ENCODE results near the gene SPOCK1. TPM values are rescaled to one million over a fixed set of nuclear protein-coding genes. Genes with fewer than 3 reads are reported as not detected.

SPOCK1 gene
- polyA plus RNA-seq, 1 experiment, result 304 TPM

DNA sequence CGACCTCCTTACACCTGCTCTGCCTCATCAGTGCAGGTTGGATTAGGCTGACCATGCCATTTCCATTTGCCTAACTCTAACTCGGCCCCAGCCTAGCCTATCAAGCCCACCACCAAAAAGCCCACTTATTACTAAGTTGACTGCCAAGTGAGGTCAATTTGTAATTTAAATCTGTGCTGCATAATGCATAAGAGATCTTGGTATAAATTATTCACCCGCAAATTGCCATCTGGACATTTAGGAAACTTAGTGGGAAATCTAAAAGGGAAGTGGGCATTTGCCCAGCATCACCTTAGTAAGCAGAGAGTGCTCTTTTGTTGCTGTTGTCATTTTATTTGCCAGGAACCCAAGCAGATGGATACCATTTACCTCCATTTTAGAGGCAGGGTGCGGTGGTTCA lies 143.0 kb downstream of the SPOCK1 start:
- DNase-seq (ENCODE audit: low read depth), result no peak
- CTCF ChIA-PET, result interaction anchor here (1.5 kb wide), 2 partner anchors 10 to 11 kb away, joined by 4 to 6 read pairs; no protein-coding TSS in a partner anchor
- POLR2A ChIA-PET, result no interaction called here
- Histone ChIP-seq H3K27me3 (ENCODE audit: control insufficient read depth, insufficient read depth, low read length) (no peaks in the 10 kb centered on the region), H3K4me3 (ENCODE audit: low read depth, low read length) (no peak overlapping the region), H3K36me3 (ENCODE audit: control insufficient read depth, insufficient read depth, low read length) (no peaks in the 10 kb centered on the region)
- TF ChIP-seq, protein P1, sequence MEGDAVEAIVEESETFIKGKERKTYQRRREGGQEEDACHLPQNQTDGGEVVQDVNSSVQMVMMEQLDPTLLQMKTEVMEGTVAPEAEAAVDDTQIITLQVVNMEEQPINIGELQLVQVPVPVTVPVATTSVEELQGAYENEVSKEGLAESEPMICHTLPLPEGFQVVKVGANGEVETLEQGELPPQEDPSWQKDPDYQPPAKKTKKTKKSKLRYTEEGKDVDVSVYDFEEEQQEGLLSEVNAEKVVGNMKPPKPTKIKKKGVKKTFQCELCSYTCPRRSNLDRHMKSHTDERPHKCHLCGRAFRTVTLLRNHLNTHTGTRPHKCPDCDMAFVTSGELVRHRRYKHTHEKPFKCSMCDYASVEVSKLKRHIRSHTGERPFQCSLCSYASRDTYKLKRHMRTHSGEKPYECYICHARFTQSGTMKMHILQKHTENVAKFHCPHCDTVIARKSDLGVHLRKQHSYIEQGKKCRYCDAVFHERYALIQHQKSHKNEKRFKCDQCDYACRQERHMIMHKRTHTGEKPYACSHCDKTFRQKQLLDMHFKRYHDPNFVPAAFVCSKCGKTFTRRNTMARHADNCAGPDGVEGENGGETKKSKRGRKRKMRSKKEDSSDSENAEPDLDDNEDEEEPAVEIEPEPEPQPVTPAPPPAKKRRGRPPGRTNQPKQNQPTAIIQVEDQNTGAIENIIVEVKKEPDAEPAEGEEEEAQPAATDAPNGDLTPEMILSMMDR (IDR thresholded peaks at IDR 0.05; ENCODE audit: insufficient read depth, low read depth, low read length), result no peak

DNA sequence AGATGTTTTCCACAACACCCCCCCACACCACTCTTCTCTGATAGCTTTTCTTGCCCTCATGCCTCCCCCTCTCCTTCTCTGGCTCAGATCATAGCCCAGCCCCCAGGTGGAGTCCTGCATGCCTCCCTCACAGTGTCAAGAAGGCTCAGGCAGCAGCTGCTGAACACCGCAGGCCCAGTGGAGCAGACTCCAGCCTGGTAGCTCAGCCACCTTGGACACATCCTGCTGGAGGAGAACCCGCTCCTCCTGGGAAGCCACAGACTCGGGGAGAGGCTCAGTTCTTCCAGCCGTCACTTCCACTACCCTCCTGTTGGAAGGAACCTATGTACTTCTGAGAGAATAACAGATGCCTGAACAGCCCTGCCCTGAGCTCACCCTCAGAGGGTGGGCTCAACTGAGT lies 143.4 kb downstream of the SPOCK1 start:
- TF ChIP-seq, protein P1 (IDR thresholded peaks at IDR 0.05; ENCODE audit: insufficient read depth, low read depth, low read length), result no peak
- no peak for DNase-seq (ENCODE audit: low read depth)
- no peaks in the 10 kb centered on the region for H3K36me3 ChIP-seq (ENCODE audit: control insufficient read depth, insufficient read depth, low read length)
- H3K27me3 ChIP-seq (ENCODE audit: control insufficient read depth, insufficient read depth, low read length), result no peaks in the 10 kb centered on the region
- POLR2A ChIA-PET, result no interaction called here
- no peak overlapping the region for H3K4me3 ChIP-seq (ENCODE audit: low read depth, low read length)
- CTCF ChIA-PET, result interaction anchor here (1.5 kb wide), 1 partner anchor 10 kb away, joined by 6 read pairs; no protein-coding TSS in a partner anchor

DNA sequence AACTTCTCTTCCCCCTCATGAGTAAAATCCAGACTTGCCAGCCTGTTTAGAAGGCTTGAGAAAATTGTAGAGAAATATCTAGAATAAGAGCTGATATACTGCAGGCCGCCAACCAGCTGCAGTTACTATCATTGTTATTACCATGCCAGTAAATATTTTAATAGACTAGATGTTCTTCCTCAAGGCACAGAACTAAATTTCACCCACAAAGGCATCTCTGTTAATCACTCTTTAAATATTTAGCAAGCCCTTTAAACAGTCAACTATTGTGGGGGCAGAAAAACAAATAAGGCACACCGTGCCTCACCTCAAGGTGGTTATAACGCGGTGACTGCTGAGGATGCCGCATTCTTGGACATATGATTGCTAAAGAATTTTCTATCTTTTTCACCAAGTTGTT lies 147.0 kb downstream of the SPOCK1 start:
- Histone ChIP-seq H3K36me3 (ENCODE audit: control insufficient read depth, insufficient read depth, low read length) (no peaks in the 10 kb centered on the region), H3K27me3 (ENCODE audit: control insufficient read depth, insufficient read depth, low read length) (no peaks in the 10 kb centered on the region), H3K4me3 (ENCODE audit: low read depth, low read length) (no peak overlapping the region)
- POLR2A ChIA-PET, result no interaction called here
- CTCF ChIA-PET, result interaction anchor here (1.4 to 4.7 kb wide), 3 partner anchors 7 to 146 kb away, joined by 6 to 25 read pairs (median 9); partner anchors contain the start of gene SPOCK1
- DNase-seq (ENCODE audit: low read depth), result no peak
- TF ChIP-seq, protein P1 (IDR thresholded peaks at IDR 0.05; ENCODE audit: insufficient read depth, low read depth, low read length), result no peak

DNA sequence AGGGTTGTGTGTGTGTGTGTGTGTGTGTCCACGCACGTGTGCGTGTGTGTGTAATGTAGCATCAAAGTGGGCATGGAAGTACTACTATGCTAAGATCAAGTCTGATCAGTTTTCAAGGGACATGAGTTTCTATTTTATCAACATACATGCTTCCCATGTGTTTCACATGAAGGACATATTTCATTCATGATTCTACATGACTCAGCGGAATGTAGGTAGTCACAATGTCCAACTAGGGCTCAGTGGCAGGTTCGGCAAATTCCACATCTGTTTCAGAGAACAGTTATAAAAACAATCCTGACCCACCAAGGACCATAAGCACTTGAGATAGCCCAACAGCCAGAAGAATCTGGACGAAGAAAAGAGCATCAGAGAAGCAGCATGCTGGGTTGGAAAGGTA lies 148.3 kb downstream of the SPOCK1 start:
- no peak overlapping the region for H3K4me3 ChIP-seq (ENCODE audit: low read depth, low read length)
- TF ChIP-seq, protein P1 (IDR thresholded peaks at IDR 0.05; ENCODE audit: insufficient read depth, low read depth, low read length), result no peak
- ChIA-PET POLR2A (no interaction called here), CTCF (interaction anchor here (1.1 to 4.7 kb wide), 3 partner anchors 26 to 147 kb away, joined by 3 to 25 read pairs (median 5); partner anchors contain the start of gene SPOCK1)
- H3K27me3 ChIP-seq (ENCODE audit: control insufficient read depth, insufficient read depth, low read length), result no peaks in the 10 kb centered on the region
- H3K36me3 ChIP-seq (ENCODE audit: control insufficient read depth, insufficient read depth, low read length), result no peaks in the 10 kb centered on the region
- no peak for DNase-seq (ENCODE audit: low read depth)

DNA sequence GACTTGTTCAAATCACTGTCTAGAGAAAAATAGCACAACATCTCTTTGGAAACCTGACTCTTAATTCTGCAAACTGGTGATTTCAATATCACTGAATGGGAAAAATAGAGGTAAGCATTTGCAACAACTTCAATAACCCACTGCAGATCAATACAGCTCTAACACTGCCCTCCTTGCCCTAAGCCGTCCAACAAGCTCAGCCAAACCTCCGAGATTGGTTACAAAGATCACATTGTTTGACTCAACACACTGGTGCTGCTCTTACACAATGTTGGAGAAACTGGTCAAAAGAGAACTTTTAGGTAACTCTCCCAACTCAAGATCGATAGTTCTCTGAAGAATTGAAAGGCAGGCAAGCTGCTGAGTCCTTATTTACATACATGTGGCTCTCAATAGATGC lies 150.4 kb downstream of the SPOCK1 start:
- Histone ChIP-seq H3K27me3 (ENCODE audit: control insufficient read depth, insufficient read depth, low read length) (no peaks in the 10 kb centered on the region), H3K36me3 (ENCODE audit: control insufficient read depth, insufficient read depth, low read length) (no peaks in the 10 kb centered on the region), H3K4me3 (ENCODE audit: low read depth, low read length) (no peak overlapping the region)
- CTCF ChIA-PET, result no interaction called here
- no peak for DNase-seq (ENCODE audit: low read depth)
- POLR2A ChIA-PET, result no interaction called here
- TF ChIP-seq, protein P1 (IDR thresholded peaks at IDR 0.05; ENCODE audit: insufficient read depth, low read depth, low read length), result no peak
